HPDE6-E6E7 (cell line): ENCODE measurements around the gene SCGB1A1.

Experiments used
- DNase-seq: peaks from one replicate; pipeline ENCODE4 v3.0.0; 2011; ENCODE audit warnings: missing footprints; ENCODE audit errors: extremely low spot score

SCGB1A1 gene

GRCh38 chr11:62420882-62421281 is 2.0 kb downstream of the SCGB1A1 start:
- DNase-seq: no peak

- DNase-seq: no peak
Observed at GRCh38 chr11:62421996-62422395, 3.2 kb downstream of the SCGB1A1 start.

GRCh38 chr11:62423012-62423411 is 4.2 kb downstream of the SCGB1A1 start:
- DNase-seq: no peak

- no peak for DNase-seq
Observed at GRCh38 chr11:62427630-62428233, 8.9 kb downstream of the SCGB1A1 start.

GRCh38 chr11:62428871-62429560 is 10.2 kb downstream of the SCGB1A1 start:
- no peak for DNase-seq

- no peak for DNase-seq
Observed at GRCh38 chr11:62430425-62430824, 11.6 kb downstream of the SCGB1A1 start.

GRCh38 chr11:62431171-62431901 is 12.5 kb downstream of the SCGB1A1 start:
- no peak for DNase-seq

- DNase-seq: no peak
Observed at GRCh38 chr11:62432695-62433094, 13.9 kb downstream of the SCGB1A1 start.

GRCh38 chr11:62433141-62433903 is 14.5 kb downstream of the SCGB1A1 start:
- no peak for DNase-seq

- no peak for DNase-seq
Observed at GRCh38 chr11:62433904-62434276, 15.1 kb downstream of the SCGB1A1 start.

- DNase-seq: no peak
Observed at GRCh38 chr11:62435846-62436660, 17.2 kb downstream of the SCGB1A1 start.

GRCh38 chr11:62437616-62438015 is 18.8 kb downstream of the SCGB1A1 start:
- no peak for DNase-seq

GRCh38 chr11:62438641-62439040 is 19.8 kb downstream of the SCGB1A1 start:
- no peak for DNase-seq

GRCh38 chr11:62439785-62440602 is 21.2 kb downstream of the SCGB1A1 start:
- no peak for DNase-seq

GRCh38 chr11:62443390-62444235 is 24.8 kb downstream of the SCGB1A1 start:
- no peak for DNase-seq

- no peak for DNase-seq
Observed at GRCh38 chr11:62444236-62444833, 25.5 kb downstream of the SCGB1A1 start.

- no peak for DNase-seq
Observed at GRCh38 chr11:62444835-62445234, 26.0 kb downstream of the SCGB1A1 start.

GRCh38 chr11:62445314-62445740 is 26.5 kb downstream of the SCGB1A1 start:
- no peak for DNase-seq

- DNase-seq: no peak
Observed at GRCh38 chr11:62446091-62446490, 27.3 kb downstream of the SCGB1A1 start.
